ENCODE results near the gene CTIF. TPM values are rescaled to one million over a fixed set of nuclear protein-coding genes. Genes with fewer than 3 reads are reported as not detected.

Gene CTIF
- total RNA-seq, 4 donors from 2014 or later, result 29.0 to 61.5 (median 37.7) TPM

DNA sequence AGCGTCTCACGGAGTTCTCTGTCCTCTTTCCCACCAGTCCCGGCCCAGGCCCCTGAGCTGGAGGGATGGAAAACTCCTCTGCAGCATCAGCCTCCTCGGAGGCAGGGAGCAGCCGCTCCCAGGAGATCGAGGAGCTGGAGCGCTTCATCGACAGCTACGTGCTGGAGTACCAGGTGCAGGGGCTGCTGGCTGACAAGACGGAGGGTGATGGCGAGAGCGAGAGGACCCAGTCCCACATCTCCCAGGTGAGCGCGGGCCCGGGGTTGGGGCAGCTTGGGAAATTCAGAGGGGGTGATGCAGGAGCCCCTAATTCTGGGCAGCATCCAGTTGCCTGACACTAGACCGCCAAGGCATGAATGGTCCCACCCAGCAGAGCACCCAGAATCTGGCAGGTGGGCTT is 80.7 kb downstream of the CTIF start:
- Histone ChIP-seq H3K9me3 (no peaks in the 10 kb centered on the region), H3K27me3 (peaks cover 5% of the 10 kb centered on the region), H3K4me3 (no peak overlapping the region), H3K27ac (no peak overlapping the region), H3K4me1 (peaks cover 30% of the 10 kb centered on the region), H3K36me3 (peaks cover 4% of the 10 kb centered on the region)
- no peak for TF ChIP-seq EP300 (IDR thresholded peaks at IDR 0.05)
- no peak for DNase-seq (ENCODE audit: low spot score in 2 of 2)
- WGBS, result 98% methylated on average over 15 of the region's 16 CpGs

DNA sequence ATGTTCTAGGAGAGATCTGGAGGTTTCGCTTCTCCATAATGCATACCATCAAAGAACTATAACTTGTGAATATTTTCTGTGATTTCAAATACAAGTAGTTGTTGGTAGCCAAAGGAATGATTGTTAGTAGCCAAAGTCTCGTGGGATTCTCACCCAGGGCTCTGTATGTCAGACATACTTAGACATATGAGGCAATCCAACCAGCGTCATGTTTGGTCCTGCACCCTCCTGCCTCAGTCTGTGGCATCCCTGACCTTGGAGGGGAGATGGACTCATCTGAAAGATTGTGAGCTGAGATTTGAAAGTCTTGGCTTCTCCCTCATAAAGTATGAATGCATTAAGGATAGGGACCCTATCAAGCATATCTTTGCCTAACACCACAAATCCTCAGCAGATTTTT is 81.2 kb downstream of the CTIF start:
- H3K4me1 ChIP-seq, result peaks cover 30% of the 10 kb centered on the region
- H3K9me3 ChIP-seq, result no peaks in the 10 kb centered on the region
- H3K36me3 ChIP-seq, result peaks cover 4% of the 10 kb centered on the region
- no peak for TF ChIP-seq POLR2AphosphoS5 (IDR thresholded peaks at IDR 0.05)
- TF ChIP-seq POLR2A (IDR thresholded peaks at IDR 0.05), result no peak
- no peak for TF ChIP-seq EP300 (IDR thresholded peaks at IDR 0.05)
- TF ChIP-seq, protein P1, sequence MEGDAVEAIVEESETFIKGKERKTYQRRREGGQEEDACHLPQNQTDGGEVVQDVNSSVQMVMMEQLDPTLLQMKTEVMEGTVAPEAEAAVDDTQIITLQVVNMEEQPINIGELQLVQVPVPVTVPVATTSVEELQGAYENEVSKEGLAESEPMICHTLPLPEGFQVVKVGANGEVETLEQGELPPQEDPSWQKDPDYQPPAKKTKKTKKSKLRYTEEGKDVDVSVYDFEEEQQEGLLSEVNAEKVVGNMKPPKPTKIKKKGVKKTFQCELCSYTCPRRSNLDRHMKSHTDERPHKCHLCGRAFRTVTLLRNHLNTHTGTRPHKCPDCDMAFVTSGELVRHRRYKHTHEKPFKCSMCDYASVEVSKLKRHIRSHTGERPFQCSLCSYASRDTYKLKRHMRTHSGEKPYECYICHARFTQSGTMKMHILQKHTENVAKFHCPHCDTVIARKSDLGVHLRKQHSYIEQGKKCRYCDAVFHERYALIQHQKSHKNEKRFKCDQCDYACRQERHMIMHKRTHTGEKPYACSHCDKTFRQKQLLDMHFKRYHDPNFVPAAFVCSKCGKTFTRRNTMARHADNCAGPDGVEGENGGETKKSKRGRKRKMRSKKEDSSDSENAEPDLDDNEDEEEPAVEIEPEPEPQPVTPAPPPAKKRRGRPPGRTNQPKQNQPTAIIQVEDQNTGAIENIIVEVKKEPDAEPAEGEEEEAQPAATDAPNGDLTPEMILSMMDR (IDR thresholded peaks at IDR 0.05), result no peak
- peaks cover 5% of the 10 kb centered on the region for H3K27me3 ChIP-seq
- 94% methylated on average over 3 of the region's 3 CpGs for WGBS
- H3K4me3 ChIP-seq, result no peak overlapping the region
- DNase-seq (ENCODE audit: low spot score in 2 of 2), result no peak
- no peak overlapping the region for H3K27ac ChIP-seq

GRCh38 chr18:48621240-48621639 is 82.4 kb downstream of the CTIF start:
- Histone ChIP-seq H3K4me1 (peaks cover 20% of the 10 kb centered on the region), H3K27me3 (no peaks in the 10 kb centered on the region), H3K9me3 (no peaks in the 10 kb centered on the region), H3K27ac (no peak overlapping the region), H3K36me3 (peaks cover 4% of the 10 kb centered on the region), H3K4me3 (no peak overlapping the region)
- DNase-seq (ENCODE audit: low spot score in 2 of 2), result no peak
- WGBS, result 93% methylated on average over 8 of the region's 8 CpGs
- TF ChIP-seq POLR2A (IDR thresholded peaks at IDR 0.05), result no peak
- TF ChIP-seq EP300 (IDR thresholded peaks at IDR 0.05), result no peak
- TF ChIP-seq, protein P1 (IDR thresholded peaks at IDR 0.05), result no peak
- no peak for TF ChIP-seq POLR2AphosphoS5 (IDR thresholded peaks at IDR 0.05)

DNA sequence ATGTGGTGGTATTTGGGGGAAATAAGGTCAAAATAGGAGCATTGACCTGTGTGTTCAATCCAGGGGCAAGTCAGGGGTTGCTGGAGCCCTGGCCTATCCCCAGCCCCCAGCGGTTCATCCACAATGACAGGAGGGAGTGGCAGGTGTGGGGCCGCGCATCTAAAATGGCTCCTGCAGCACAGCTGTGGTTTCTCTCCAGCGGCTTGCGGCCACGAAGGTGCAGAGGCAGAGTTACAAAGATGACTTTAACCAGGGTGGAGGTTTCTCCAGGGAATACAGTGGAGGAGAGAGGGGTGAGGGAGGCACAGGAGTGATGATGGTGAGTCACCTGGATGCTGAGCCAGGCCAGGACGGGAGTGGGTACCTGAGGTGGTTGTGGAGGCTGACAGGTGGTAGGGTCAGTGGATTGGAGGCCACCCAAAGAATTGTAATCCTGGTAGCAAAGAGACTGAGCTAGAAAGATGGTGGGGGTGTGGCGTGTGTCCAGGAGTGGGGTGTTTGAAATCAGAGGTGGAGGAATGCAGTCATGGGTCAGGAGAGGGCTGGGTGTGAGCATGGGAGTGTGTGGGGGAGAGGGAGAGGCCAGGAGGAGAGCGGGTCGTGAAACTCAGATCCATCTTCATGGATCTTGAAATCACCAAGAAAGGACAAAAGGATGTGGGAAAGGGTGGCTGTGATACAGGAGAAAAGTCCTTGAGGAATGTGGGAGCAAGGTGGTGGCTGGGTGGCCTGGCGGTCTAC is 83.2 kb downstream of the CTIF start:
- WGBS, result 82% methylated on average over 11 of the region's 11 CpGs
- no peak for DNase-seq (ENCODE audit: low spot score in 2 of 2)
- no peak overlapping the region for H3K27ac ChIP-seq

GRCh38 chr18:48622911-48623431 is 84.1 kb downstream of the CTIF start:
- Histone ChIP-seq H3K4me1 (peaks cover 7% of the 10 kb centered on the region), H3K4me3 (no peak overlapping the region), H3K27me3 (no peaks in the 10 kb centered on the region), H3K9me3 (no peaks in the 10 kb centered on the region), H3K27ac (peak overlapping the region; percentile 34), H3K36me3 (peaks cover 4% of the 10 kb centered on the region)
- TF ChIP-seq EP300 (IDR thresholded peaks at IDR 0.05) (no peak), POLR2A (IDR thresholded peaks at IDR 0.05) (no peak), POLR2AphosphoS5 (IDR thresholded peaks at IDR 0.05) (no peak)
- TF ChIP-seq, protein P1 (IDR thresholded peaks at IDR 0.05), result no peak
- DNase-seq (ENCODE audit: low spot score in 2 of 2), result no peak
- WGBS, result 48% methylated on average over 9 of the region's 13 CpGs

More for the DNA sequence above, 83.2 kb downstream of the CTIF start:
- no peaks in the 10 kb centered on the region for H3K27me3 ChIP-seq
- TF ChIP-seq, protein P1 (IDR thresholded peaks at IDR 0.05), result no peak
- TF ChIP-seq POLR2A (IDR thresholded peaks at IDR 0.05) (no peak), EP300 (IDR thresholded peaks at IDR 0.05) (no peak), POLR2AphosphoS5 (IDR thresholded peaks at IDR 0.05) (no peak)
- H3K9me3 ChIP-seq, result no peaks in the 10 kb centered on the region
- H3K4me1 ChIP-seq, result peaks cover 13% of the 10 kb centered on the region
- no peak overlapping the region for H3K4me3 ChIP-seq
- H3K36me3 ChIP-seq, result peaks cover 4% of the 10 kb centered on the region
